HCT116 (cell line): Measurements from ENCODE around the gene GNG7. TPM values are rescaled to one million over a fixed set of nuclear protein-coding genes. Genes with fewer than 3 reads are reported as not detected.
"Not testable (repeated sequence)": the region's sequence is repeated elsewhere in the genome, so short reads cannot be mapped to it uniquely, and the experiment has no call there.

Experiments used
- ATAC-seq: fragments of 200-7000 bp; cut with Tn5 transposase; 2 replicates; pipeline ENCODE4 v1.9.1; 2020; ENCODE audit warnings: mild to moderate bottlenecking, moderate library complexity
- BruUV-seq: library from RNA; stranded (reverse); fragments of 400-500 nt; replicated peaks from 2 replicates; lab custom pipeline; 2021; lab: Mats Ljungman, UMichigan
- CTCF ChIA-PET: fragments of 300-600 bp; sonication (Branson Sonifier 250); formaldehyde crosslinking; loops from one replicate; lab custom pipeline; 2021; ENCODE audit warnings: antibody characterized with exemption; lab: Charles Lee
- POLR2A ChIA-PET: fragments of 300-600, 350-600 bp; sonication (Branson Sonifier 250); formaldehyde crosslinking; loops from one replicate; lab custom pipeline; 2021; ENCODE audit warnings: antibody characterized with exemption; lab: Charles Lee
- RAD21 ChIA-PET, 2 experiments: fragments of 300-600 bp; sonication (Branson Sonifier 250); formaldehyde crosslinking; loops; one replicate each; lab custom pipeline; 2023; ENCODE audit warnings: low total read pairs in 2 of 2; ENCODE audit not compliant: uncharacterized antibody in 2 of 2, unreplicated experiment in 2 of 2, low non-redundant PET in 1 of 2; lab: Charles Lee
- DNase-seq: peaks from one replicate; pipeline ENCODE4 v3.0.0-alpha.2; 2010; ENCODE audit warnings: low read depth, low spot score
- H2AFZ ChIP-seq: fragments of 200-600 bp; shearing (Covaris generic), sonication (generic); 2 replicates; pipeline ENCODE4 v1.6.1; 2017; ENCODE audit warnings: low read depth, mixed run types, mixed read lengths, antibody characterized with exemption, low read length; ENCODE audit not compliant: poor library complexity, severe bottlenecking
- H3K27ac ChIP-seq: 2 replicates; pipeline ENCODE4 v1.5.1; 2012; ENCODE audit warnings: low read depth, low read length
- H3K27me3 ChIP-seq: fragments of 200-600 bp; sonication (generic); 2 replicates; pipeline ENCODE4 v1.6.1; 2016; ENCODE audit warnings: mixed run types, low read length, mixed read lengths; ENCODE audit not compliant: insufficient read depth
- H3K36me3 ChIP-seq, 2 experiments: fragments of 200-500 bp in 1 of 2; fragments of 200-600 bp in 1 of 2; sonication (Bioruptor generic) in 1 of 2; sonication (generic) in 1 of 2; 2 replicates each; pipeline versions ENCODE4 v1.5.1 to v1.6.1; 2014 to 2016; ENCODE audit warnings: low read length in 2 of 2, inconsistent platforms in 1 of 2, mixed read lengths in 1 of 2, mixed run types in 1 of 2; ENCODE audit not compliant: insufficient read depth in 2 of 2, control insufficient read depth in 1 of 2
- H3K4me1 ChIP-seq, 2 experiments: fragments of 200-600 bp in 1 of 2; sonication (generic) in 1 of 2; 2 replicates each; pipeline versions ENCODE4 v1.5.1 to v1.6.1; 2012 to 2017; ENCODE audit warnings: low read length in 2 of 2, inconsistent platforms in 1 of 2, mild to moderate bottlenecking in 1 of 2, mixed read lengths in 1 of 2, mixed run types in 1 of 2, moderate library complexity in 1 of 2; ENCODE audit not compliant: insufficient read depth in 2 of 2, control insufficient read depth in 1 of 2
- H3K4me2 ChIP-seq: fragments of 200-600 bp; sonication (generic); 2 replicates; pipeline ENCODE4 v1.6.1; 2017; ENCODE audit warnings: mixed run types, low read length, mixed read lengths
- H3K4me3 ChIP-seq, 2 experiments: fragments of 200-600 bp in 1 of 2; sonication (generic) in 1 of 2; replicated peaks in 1 of 2; 2 replicates each; pipeline ENCODE4 v1.5.1; 2011 to 2016; ENCODE audit warnings: low read length in 2 of 2, control low read depth in 1 of 2, low read depth in 1 of 2, mild to moderate bottlenecking in 1 of 2, mixed read lengths in 1 of 2, mixed run types in 1 of 2
- H3K79me2 ChIP-seq: fragments of 200-600 bp; sonication (generic); 2 replicates; pipeline ENCODE4 v1.6.1; 2017; ENCODE audit warnings: mild to moderate bottlenecking, mixed run types, low read length, moderate library complexity, mixed read lengths; ENCODE audit not compliant: insufficient read depth
- H3K9ac ChIP-seq: fragments of 200-600 bp; sonication (generic); 2 replicates; pipeline ENCODE4 v1.6.1; 2016; ENCODE audit warnings: low read length, mixed read lengths
- H3K9me2 ChIP-seq: fragments of 200-600 bp; sonication (generic), shearing (Covaris generic); 2 replicates; pipeline ENCODE4 v1.6.1; 2017; ENCODE audit warnings: mixed run types, mild to moderate bottlenecking, moderate library complexity; ENCODE audit not compliant: insufficient read depth
- H3K9me3 ChIP-seq, 2 experiments: fragments of 200-500 bp in 1 of 2; fragments of 200-600 bp in 1 of 2; sonication (Bioruptor generic) in 1 of 2; sonication (generic) in 1 of 2; 2 replicates each; pipeline ENCODE4 v1.6.1; 2014 to 2017; ENCODE audit warnings: low read length in 2 of 2, mixed read lengths in 2 of 2, inconsistent platforms in 1 of 2, low read depth in 1 of 2, mild to moderate bottlenecking in 1 of 2, mixed run types in 1 of 2, moderate library complexity in 1 of 2; ENCODE audit not compliant: control insufficient read depth in 1 of 2, insufficient read depth in 1 of 2
- H4K20me1 ChIP-seq: fragments of 200-600 bp; sonication (generic), shearing (Covaris generic); 2 replicates; pipeline ENCODE4 v1.6.1; 2017; ENCODE audit warnings: mixed run types, mild to moderate bottlenecking, moderate library complexity; ENCODE audit not compliant: insufficient read depth
- CBX3 ChIP-seq: IDR thresholded peaks from 2 replicates; pipeline ENCODE4 v1.6.1; 2012; ENCODE audit warnings: low read depth
- POLR2AphosphoS5 ChIP-seq: IDR thresholded peaks from 2 replicates; pipeline ENCODE4 v1.6.1; 2011; ENCODE audit warnings: mild to moderate bottlenecking, low read depth, low read length, moderate library complexity
- SP1 ChIP-seq: IDR thresholded peaks from 2 replicates; pipeline ENCODE4 v1.6.1; 2012; ENCODE audit warnings: low read depth
- ZFX ChIP-seq: fragments of 450-650 bp; IDR thresholded peaks from 2 replicates; pipeline ENCODE4 v1.6.1; 2017
- intact Hi-C: fragments of 100-400 bp; cut with micrococcal nuclease; formaldehyde crosslinking; loops from 2 replicates; pipeline ENCODE4 v1.10.0; 2022
- total RNA-seq: library from RNA; stranded (reverse); gene quantifications from one replicate; pipeline ENCODE4 v1.2.1, GENCODE V29; 2021; ENCODE audit not compliant: unreplicated experiment
- TF ChIP-seq, protein P1 (sequence below): IDR thresholded peaks from 2 replicates; pipeline ENCODE4 v1.6.1; 2012; ENCODE audit warnings: low read depth

The GNG7 gene
- total RNA-seq, 1 experiment from 2014 or later = 11.3 TPM

DNA sequence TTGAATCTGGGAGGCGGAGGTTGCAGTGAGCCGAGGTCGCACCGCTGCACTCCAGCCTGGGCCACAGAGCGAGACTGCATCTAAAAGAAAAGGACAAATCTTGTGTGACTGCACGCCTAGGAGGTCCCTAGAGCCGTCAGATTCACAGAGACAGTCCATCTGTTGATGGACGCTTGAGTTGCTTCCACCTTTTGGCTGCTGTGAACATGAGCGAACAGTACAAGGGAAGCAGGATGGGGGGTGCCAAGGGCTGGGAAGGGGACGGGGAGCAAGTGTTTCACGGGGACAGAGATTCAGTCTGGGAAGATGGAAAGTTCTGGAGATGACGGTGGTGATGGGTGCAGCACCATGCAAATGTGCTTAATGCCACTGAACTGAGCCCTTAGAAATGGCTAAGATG, 78.7 kb downstream of the GNG7 start (continued):
- TF ChIP-seq CBX3 = no peak
- no peak for TF ChIP-seq ZFX
- TF ChIP-seq POLR2AphosphoS5 = no peak
- TF ChIP-seq, protein P1, sequence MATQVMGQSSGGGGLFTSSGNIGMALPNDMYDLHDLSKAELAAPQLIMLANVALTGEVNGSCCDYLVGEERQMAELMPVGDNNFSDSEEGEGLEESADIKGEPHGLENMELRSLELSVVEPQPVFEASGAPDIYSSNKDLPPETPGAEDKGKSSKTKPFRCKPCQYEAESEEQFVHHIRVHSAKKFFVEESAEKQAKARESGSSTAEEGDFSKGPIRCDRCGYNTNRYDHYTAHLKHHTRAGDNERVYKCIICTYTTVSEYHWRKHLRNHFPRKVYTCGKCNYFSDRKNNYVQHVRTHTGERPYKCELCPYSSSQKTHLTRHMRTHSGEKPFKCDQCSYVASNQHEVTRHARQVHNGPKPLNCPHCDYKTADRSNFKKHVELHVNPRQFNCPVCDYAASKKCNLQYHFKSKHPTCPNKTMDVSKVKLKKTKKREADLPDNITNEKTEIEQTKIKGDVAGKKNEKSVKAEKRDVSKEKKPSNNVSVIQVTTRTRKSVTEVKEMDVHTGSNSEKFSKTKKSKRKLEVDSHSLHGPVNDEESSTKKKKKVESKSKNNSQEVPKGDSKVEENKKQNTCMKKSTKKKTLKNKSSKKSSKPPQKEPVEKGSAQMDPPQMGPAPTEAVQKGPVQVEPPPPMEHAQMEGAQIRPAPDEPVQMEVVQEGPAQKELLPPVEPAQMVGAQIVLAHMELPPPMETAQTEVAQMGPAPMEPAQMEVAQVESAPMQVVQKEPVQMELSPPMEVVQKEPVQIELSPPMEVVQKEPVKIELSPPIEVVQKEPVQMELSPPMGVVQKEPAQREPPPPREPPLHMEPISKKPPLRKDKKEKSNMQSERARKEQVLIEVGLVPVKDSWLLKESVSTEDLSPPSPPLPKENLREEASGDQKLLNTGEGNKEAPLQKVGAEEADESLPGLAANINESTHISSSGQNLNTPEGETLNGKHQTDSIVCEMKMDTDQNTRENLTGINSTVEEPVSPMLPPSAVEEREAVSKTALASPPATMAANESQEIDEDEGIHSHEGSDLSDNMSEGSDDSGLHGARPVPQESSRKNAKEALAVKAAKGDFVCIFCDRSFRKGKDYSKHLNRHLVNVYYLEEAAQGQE = no peak
- TF ChIP-seq SP1 = no peak

- BruUV-seq, H3K79me2 ChIP-seq, ATAC-seq, H3K9ac ChIP-seq, H3K9me3 ChIP-seq, H3K27ac ChIP-seq, RAD21 ChIA-PET, H3K4me2 ChIP-seq, H2AFZ ChIP-seq, H3K27me3 ChIP-seq, H3K9me2 ChIP-seq, DNase-seq, intact Hi-C loops, H3K36me3 ChIP-seq, CTCF ChIA-PET, H3K4me3 ChIP-seq, H4K20me1 ChIP-seq: not testable (repeated sequence)
- POLR2A ChIA-PET = interaction anchor here (1.0 kb wide), 1 partner anchor 147 kb away, joined by 3 read pairs; the partner anchor contains the start of gene GADD45B
- H3K4me1 ChIP-seq = peaks cover 53 to 64% of the 10 kb centered on the region in 2 experiments
These were observed 80.0 kb downstream of the GNG7 start for GRCh38 chr19:2622371-2622961.
